BJ (cell line): ENCODE results near the gene ZNF618. TPM values are rescaled to one million over a fixed set of nuclear protein-coding genes. Genes with fewer than 3 reads are reported as not detected.

Experiments
- CTCF ChIA-PET: fragments of 350-600 bp; formaldehyde crosslinking; extraction: SDS; loops from one replicate; lab custom pipeline; 2021; ENCODE audit warnings: antibody characterized with exemption, inconsistent platforms; lab: Yijun Ruan, JAX
- POLR2A ChIA-PET: fragments of 300-600 bp; sonication (Branson Sonifier 250); formaldehyde crosslinking; extraction: SDS; loops from one replicate; lab custom pipeline; 2021; ENCODE audit warnings: antibody characterized with exemption; lab: Charles Lee
- DNase-seq: peaks from one replicate; pipeline ENCODE4 v3.0.0-alpha.2; 2011; ENCODE audit warnings: low read depth
- H3K27me3 ChIP-seq: 2 replicates; pipeline ENCODE4 v1.6.0; 2011; ENCODE audit warnings: low read length; ENCODE audit not compliant: control insufficient read depth, insufficient read depth
- H3K36me3 ChIP-seq: 2 replicates; pipeline ENCODE4 v1.5.1; 2011; ENCODE audit warnings: low read length; ENCODE audit not compliant: control insufficient read depth, insufficient read depth
- H3K4me3 ChIP-seq: 2 replicates; pipeline ENCODE4 v1.5.1; 2011; ENCODE audit warnings: low read depth, mild to moderate bottlenecking, control low read depth, low read length
- CTCF ChIP-seq: IDR thresholded peaks from 2 replicates; pipeline ENCODE4 v1.5.1; 2011; ENCODE audit warnings: low read depth, mild to moderate bottlenecking, control low read depth, inconsistent platforms, low read length, moderate library complexity; ENCODE audit not compliant: insufficient read depth
- polyA plus RNA-seq: library from polyadenylated mRNA; depleted of rRNA; stranded (reverse); fragments of >200 nt; gene quantifications from 2 replicates; pipeline ENCODE4 v1.2.3, GENCODE V29; 2011

The ZNF618 gene
- polyA plus RNA-seq, 1 experiment: 5.4 TPM

GRCh38 chr9:114078021-114078780, 202.1 kb downstream of the ZNF618 start, which contains the start of gene AMBP:
TSS of gene AMBP (minus strand) at chr9:114078300. CDS start at chr9:114078209, 91 bp downstream.
- POLR2A ChIA-PET: no interaction called here
- Histone ChIP-seq H3K36me3 (no peaks in the 10 kb centered on the region), H3K4me3 (no peak within 1 kb of the TSS), H3K27me3 (peaks cover 17% of the 10 kb centered on the region)
- no peak for TF ChIP-seq CTCF
- no peak for DNase-seq
- CTCF ChIA-PET: interaction anchor here (1.0 to 3.8 kb wide), 4 partner anchors 30 to 341 kb away, joined by 3 to 20 read pairs (median 4); no protein-coding TSS in a partner anchor

GRCh38 chr9:114078781-114079156, 202.7 kb downstream of the ZNF618 start:
- no peak for DNase-seq
- no peak for TF ChIP-seq CTCF
- peaks cover 17% of the 10 kb centered on the region for H3K27me3 ChIP-seq
- no peak overlapping the region for H3K4me3 ChIP-seq
- no peaks in the 10 kb centered on the region for H3K36me3 ChIP-seq
- ChIA-PET POLR2A (no interaction called here), CTCF (interaction anchor here (0.8 to 3.8 kb wide), 3 partner anchors 29 to 225 kb away, joined by 3 to 20 read pairs (median 4); no protein-coding TSS in a partner anchor)

- ChIA-PET CTCF (interaction anchor here (1.1 to 3.8 kb wide), 2 partner anchors 28 to 211 kb away, joined by 4 to 20 read pairs; no protein-coding TSS in a partner anchor), POLR2A (no interaction called here)
- Histone ChIP-seq H3K4me3 (no peak overlapping the region), H3K36me3 (no peaks in the 10 kb centered on the region), H3K27me3 (peaks cover 13% of the 10 kb centered on the region)
- no peak for DNase-seq
- no peak for TF ChIP-seq CTCF
Observed at GRCh38 chr9:114080195-114080772, 204.2 kb downstream of the ZNF618 start.

GRCh38 chr9:114080773-114081440, 204.8 kb downstream of the ZNF618 start:
- no peak for DNase-seq
- no peak for TF ChIP-seq CTCF
- ChIA-PET POLR2A (no interaction called here), CTCF (interaction anchor here (2.7 to 6.2 kb wide), 4 partner anchors 8 to 211 kb away, joined by 20 to 66 read pairs (median 36); partner anchors contain the start of gene KIF12)
- Histone ChIP-seq H3K4me3 (no peak overlapping the region), H3K27me3 (peaks cover 10% of the 10 kb centered on the region), H3K36me3 (no peaks in the 10 kb centered on the region)
